Stimulated activated CD8-positive, alpha-beta memory T cell treated with anti-CD3 and anti-CD28 coated beads, Interleukin-12 subunit alpha, Interleukin-12 subunit beta, amount 100 ng/mL, for 24 hours (primary cell): ENCODE measurements around the gene PCDH10.
"Not testable (repeated sequence)": the region's sequence is repeated elsewhere in the genome, so short reads cannot be mapped to it uniquely, and the experiment has no call there.

Experiments used
- DNase-seq: peaks from one replicate; pipeline ENCODE4 v3.0.0-alpha.2; 2020; ENCODE audit errors: extremely low read depth

Gene PCDH10

GRCh38 chr4:133233922-133234321 is 84.8 kb downstream of the PCDH10 start:
- no peak for DNase-seq

DNA sequence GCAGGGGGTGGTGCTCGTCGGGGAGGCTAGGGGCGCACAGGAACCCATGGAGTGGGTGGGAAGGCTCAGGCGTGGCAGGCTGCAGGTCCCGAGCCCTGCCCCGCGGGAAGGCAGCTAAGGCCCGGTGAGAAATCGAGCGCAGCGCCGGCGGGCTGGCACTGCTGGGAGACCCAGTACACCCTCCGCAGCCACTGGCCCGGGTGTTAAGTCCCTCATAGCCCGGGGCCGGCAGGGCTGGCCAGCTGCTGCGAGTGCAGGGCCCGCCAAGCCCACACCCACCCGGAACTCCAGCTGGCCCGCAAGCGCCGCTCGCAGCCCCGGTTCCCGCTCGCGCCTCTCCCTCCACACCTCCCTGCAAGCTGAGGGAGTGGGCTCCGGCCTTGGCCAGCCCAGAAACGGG is 91.4 kb downstream of the PCDH10 start:
- not testable (repeated sequence) for DNase-seq
